GM23248 (cell line): ENCODE data around the gene TEX19. TPM values are rescaled to one million over a fixed set of nuclear protein-coding genes. Genes with fewer than 3 reads are reported as not detected.

Experiments used
- DNase-seq: peaks from one replicate; pipeline ENCODE4 v3.0.0-alpha.2; 2015
- H2AFZ ChIP-seq: fragments of 200-600 bp; sonication (generic); 2 replicates; pipeline ENCODE4 v1.6.1; 2016; ENCODE audit warnings: antibody characterized with exemption
- H3F3A ChIP-seq: fragments of 200-600 bp; sonication (generic); 2 replicates; pipeline ENCODE4 v1.6.1; 2016; ENCODE audit warnings: mild to moderate bottlenecking, antibody characterized with exemption, mixed run types; ENCODE audit not compliant: insufficient read depth
- H3K27ac ChIP-seq: fragments of 200-600 bp; sonication (generic); 2 replicates; pipeline ENCODE4 v1.5.1; 2016; ENCODE audit warnings: mild to moderate bottlenecking
- H3K27me3 ChIP-seq: fragments of 200-600 bp; sonication (generic); replicated peaks from 2 replicates; pipeline ENCODE4 v1.6.1; 2016; ENCODE audit warnings: mild to moderate bottlenecking; ENCODE audit not compliant: insufficient read depth
- H3K36me3 ChIP-seq: fragments of 200-600 bp; sonication (generic); 2 replicates; pipeline ENCODE4 v1.6.1; 2016; ENCODE audit warnings: low read depth, mild to moderate bottlenecking
- H3K4me1 ChIP-seq: fragments of 200-600 bp; sonication (generic); 2 replicates; pipeline ENCODE4 v1.6.1; 2016; ENCODE audit warnings: mild to moderate bottlenecking; ENCODE audit not compliant: insufficient read depth
- H3K4me2 ChIP-seq: fragments of 200-600 bp; sonication (generic); one replicate; pipeline ENCODE4 v1.6.1; 2016; ENCODE audit warnings: mild to moderate bottlenecking; ENCODE audit not compliant: unreplicated experiment
- H3K4me3 ChIP-seq: fragments of 200-600 bp; sonication (generic); 2 replicates; pipeline ENCODE4 v1.5.1; 2016; ENCODE audit warnings: mild to moderate bottlenecking
- H3K79me2 ChIP-seq: fragments of 200-600 bp; sonication (generic); 2 replicates; pipeline ENCODE4 v1.6.1; 2016; ENCODE audit warnings: mild to moderate bottlenecking; ENCODE audit not compliant: insufficient read depth
- H3K9ac ChIP-seq: fragments of 200-600 bp; sonication (generic); 2 replicates; pipeline ENCODE4 v1.6.1; 2016; ENCODE audit warnings: mild to moderate bottlenecking
- H3K9me2 ChIP-seq: fragments of 200-600 bp; sonication (generic); 2 replicates; pipeline ENCODE4 v1.6.1; 2016; ENCODE audit warnings: mixed run types, mild to moderate bottlenecking, moderate library complexity; ENCODE audit not compliant: insufficient read depth
- H3K9me3 ChIP-seq: fragments of 200-600 bp; sonication (generic); one replicate; pipeline ENCODE4 v1.6.1; 2017; ENCODE audit warnings: low read depth
- H4K20me1 ChIP-seq: fragments of 200-600 bp; sonication (generic); 2 replicates; pipeline ENCODE4 v1.6.0; 2016; ENCODE audit not compliant: insufficient read depth
- EZH2 ChIP-seq: fragments of 200-600 bp; sonication (generic); IDR thresholded peaks from 2 replicates; pipeline ENCODE4 v1.6.1; 2018; ENCODE audit warnings: antibody characterized with exemption, mild to moderate bottlenecking; ENCODE audit not compliant: insufficient read depth, poor library complexity, severe bottlenecking
- EZH2phosphoT487 ChIP-seq: fragments of 200-600 bp; sonication (generic); IDR thresholded peaks from 2 replicates; pipeline ENCODE4 v1.6.1; 2018; ENCODE audit warnings: antibody characterized with exemption, moderate library complexity, mild to moderate bottlenecking, low read depth; ENCODE audit not compliant: insufficient read depth
- WGBS, 2 experiments: methylation state at CpG; one replicate each; pipeline ENCODE4 v1.1.6; 2015 to 2017; ENCODE audit warnings: low lambda C conversion rate in 2 of 2, low coverage in 1 of 2; ENCODE audit errors: missing lambda C conversion rate in 2 of 2; 5-methylcytosine and 5-hydroxymethylcytosine counted together
- in situ Hi-C: fragments of 300-500 bp; cut with MboI; formaldehyde crosslinking; loops from 2 replicates; pipeline ENCODE4 v1.15.0; 2020
- polyA plus RNA-seq: library from polyadenylated mRNA; unstranded; fragments of >200 nt; fragmentation: Nextera tagmentation; extraction: Ambion mirVana; gene quantifications from 2 replicates; pipeline ENCODE4 v1.2.1, GENCODE V29; 2016
- total RNA-seq: library from RNA; depleted of rRNA; stranded (reverse); fragments of >200 nt; shearing (Covaris generic); gene quantifications from 2 replicates; pipeline ENCODE4 v1.2.3, GENCODE V29; 2014; rRNA removed

TEX19 gene, protein sequence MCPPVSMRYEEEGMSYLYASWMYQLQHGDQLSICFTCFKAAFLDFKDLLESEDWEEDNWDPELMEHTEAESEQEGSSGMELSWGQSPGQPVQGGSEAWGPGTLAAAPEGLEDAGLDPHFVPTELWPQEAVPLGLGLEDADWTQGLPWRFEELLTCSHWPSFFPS
- total RNA-seq, result not detected in 2 replicates
- not detected in 2 replicates for polyA plus RNA-seq

DNA sequence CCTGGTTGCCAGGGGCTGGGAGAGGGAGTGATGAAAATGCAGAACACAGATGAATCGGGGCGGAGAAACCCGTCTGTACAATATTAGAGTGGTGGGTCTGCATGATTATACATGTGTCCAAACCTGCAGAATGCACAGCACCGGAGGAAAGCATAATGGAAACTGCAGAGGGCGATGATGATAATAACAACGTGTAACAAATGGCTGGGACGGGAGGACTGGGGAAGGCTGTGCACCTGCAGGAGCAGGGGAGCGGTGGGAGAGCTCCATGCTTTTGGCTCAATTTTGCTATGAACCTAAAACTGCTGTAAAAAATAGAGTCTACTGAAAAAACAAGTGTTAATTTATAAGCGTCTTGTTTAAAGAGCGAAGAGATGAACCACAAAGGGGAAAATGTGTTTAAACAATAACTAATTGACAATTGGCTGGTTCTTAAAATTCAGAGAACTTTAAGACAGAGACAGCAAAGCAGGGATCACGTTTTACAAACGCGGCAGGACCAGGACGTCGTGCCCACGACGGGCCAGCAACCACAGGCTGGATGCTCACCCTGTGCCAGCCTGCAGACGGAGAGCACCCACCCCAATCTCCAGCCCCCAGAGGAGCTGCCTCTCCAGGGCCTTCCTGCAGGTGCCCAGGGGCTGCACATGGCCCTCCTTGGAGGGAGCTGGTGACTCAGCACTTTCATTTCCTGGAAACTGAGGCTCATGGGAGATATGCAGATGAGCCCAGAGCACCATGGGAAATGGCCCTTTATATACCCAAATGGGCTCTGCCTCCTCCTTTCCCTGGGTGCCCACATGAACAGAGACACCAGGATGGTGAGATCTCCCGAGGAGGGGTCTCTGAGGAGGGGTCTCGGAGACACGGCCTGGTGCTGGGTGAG lies at the start of gene TEX19:
TEX19 (plus strand) TSS at position 783 of the 886 bp plus-strand sequence. CDS start 2,904 bp downstream, outside the sequence.
- WGBS, 2 experiments, result 53 to 60% methylated on average over 21 of the region's 21 CpGs
- H3K4me3 ChIP-seq, result no peak within 1 kb of the TSS
- no peak within 1 kb of the TSS for H3K9ac ChIP-seq
- no peak within 1 kb of the TSS for H3K4me2 ChIP-seq
- DNase-seq, result no peak
- no peaks in the 10 kb centered on the region for H3K4me1 ChIP-seq
- TF ChIP-seq EZH2phosphoT487, result no peak
- no peak for TF ChIP-seq EZH2
- H4K20me1 ChIP-seq, result no peaks in the 10 kb centered on the region
- no peaks in the 10 kb centered on the region for H3K9me3 ChIP-seq
- in situ Hi-C loops, result loop anchor here (10.0 kb wide), 1 partner anchor 56 kb away; the partner anchor contains the start of genes HEXD and OGFOD3
- H3K27me3 ChIP-seq, result no peaks in the 10 kb centered on the region; the same call in 1 of the 2 replicates
- no peak within 1 kb of the TSS for H3K27ac ChIP-seq
- no peak within 1 kb of the TSS for H2AFZ ChIP-seq
- no peaks in the 10 kb centered on the region for H3F3A ChIP-seq
- H3K9me2 ChIP-seq, result no peaks in the 10 kb centered on the region
- no peaks in the 10 kb centered on the region for H3K36me3 ChIP-seq
- H3K79me2 ChIP-seq, result no peaks in the 10 kb centered on the region

DNA sequence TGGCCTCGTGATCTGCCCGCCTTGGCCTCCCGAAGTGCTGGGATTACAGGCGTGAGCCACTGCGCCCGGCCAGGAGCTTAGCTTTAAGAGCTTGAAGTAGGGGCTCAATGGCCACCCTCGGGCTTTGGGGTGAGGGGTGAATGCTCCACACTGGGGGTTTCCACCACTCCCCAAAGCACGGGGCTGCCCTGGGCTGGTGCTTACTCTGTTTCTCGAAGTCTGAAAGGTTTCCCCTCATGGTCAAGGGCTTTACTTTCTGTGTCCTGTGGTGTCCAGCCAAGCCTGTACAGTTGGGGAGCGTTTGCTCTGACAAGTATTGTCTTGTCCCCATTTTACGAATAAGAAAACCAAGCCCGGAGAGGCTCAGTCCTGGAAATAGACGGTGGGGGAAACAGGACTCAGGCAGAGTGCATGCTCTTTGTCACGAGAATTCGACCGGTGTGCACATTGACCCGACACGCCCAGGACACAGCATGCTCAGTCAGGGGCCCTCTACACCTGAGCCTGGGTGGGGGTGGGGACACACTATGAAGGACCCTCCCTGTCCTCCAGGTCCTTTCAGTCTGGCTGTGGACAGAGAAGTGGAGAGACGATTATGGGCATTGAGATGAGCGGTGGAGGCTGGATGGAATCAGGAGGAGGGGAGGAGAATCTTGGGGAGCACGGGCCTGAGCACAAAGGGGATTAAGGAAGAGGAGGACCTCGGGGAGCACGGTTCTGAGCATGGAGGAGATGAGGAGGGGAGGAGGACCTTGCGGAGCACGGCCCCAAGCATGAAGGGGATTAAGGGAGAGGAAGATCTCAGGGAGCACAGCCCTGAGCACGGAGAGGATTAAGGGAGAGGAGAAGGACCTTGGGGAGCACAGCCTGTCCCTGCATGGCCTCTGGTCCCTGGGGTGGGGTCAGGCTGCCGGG lies 49.1 kb upstream of the TEX19 start:
- Histone ChIP-seq H3K79me2 (no peaks in the 10 kb centered on the region), H3K9me3 (no peaks in the 10 kb centered on the region), H3K4me2 (no peak overlapping the region), H3K9me2 (no peaks in the 10 kb centered on the region), H2AFZ (no peak overlapping the region), H3K4me1 (no peaks in the 10 kb centered on the region; the same call in 1 of the 2 replicates), H3F3A (peaks cover 4% of the 10 kb centered on the region; the same call in 1 of the 2 replicates), H3K9ac (no peak overlapping the region), H3K36me3 (no peaks in the 10 kb centered on the region), H4K20me1 (no peaks in the 10 kb centered on the region), H3K4me3 (no peak overlapping the region), H3K27ac (no peak overlapping the region), H3K27me3 (peaks cover 4% of the 10 kb centered on the region; the same call in 1 of the 2 replicates)
- no peak for TF ChIP-seq EZH2
- no peak for TF ChIP-seq EZH2phosphoT487
- DNase-seq, result no peak
- in situ Hi-C loops, result no loop called here
- WGBS, 2 experiments, result 71 to 75% methylated on average over 27 of the region's 27 CpGs

DNA sequence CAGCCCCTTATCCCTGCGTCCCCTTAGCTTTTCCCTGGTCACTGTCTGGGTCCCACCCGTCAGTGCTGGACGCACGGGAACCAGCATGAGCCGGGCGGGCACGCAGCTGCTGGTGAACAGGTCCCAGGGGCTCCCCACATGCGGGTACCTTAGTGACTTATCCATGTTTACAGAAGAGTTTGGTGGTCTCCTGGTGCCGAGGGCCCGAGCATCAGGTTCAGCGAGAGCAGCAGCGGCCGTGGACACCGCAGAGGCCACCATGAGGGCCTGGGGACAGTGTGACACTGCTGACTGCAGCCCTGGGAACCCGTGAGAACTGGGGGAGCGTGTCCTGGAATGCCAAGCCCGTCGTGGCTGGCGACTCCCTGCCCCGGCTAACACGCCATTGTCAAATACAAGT lies 48.2 kb upstream of the TEX19 start:
- no peaks in the 10 kb centered on the region for H3K36me3 ChIP-seq
- TF ChIP-seq EZH2phosphoT487 (no peak), EZH2 (no peak)
- H4K20me1 ChIP-seq, result no peaks in the 10 kb centered on the region
- H3K4me3 ChIP-seq, result no peak overlapping the region
- H3K9ac ChIP-seq, result no peak overlapping the region
- no peak for DNase-seq
- H3K9me2 ChIP-seq, result no peaks in the 10 kb centered on the region
- H3K4me2 ChIP-seq, result no peak overlapping the region
- no peaks in the 10 kb centered on the region for H3K9me3 ChIP-seq
- WGBS, 2 experiments, result 71 to 75% methylated on average over 21 of the region's 21 CpGs
- no peak overlapping the region for H2AFZ ChIP-seq
- peaks cover 10% of the 10 kb centered on the region for H3K27me3 ChIP-seq
- H3K79me2 ChIP-seq, result no peaks in the 10 kb centered on the region
- no peaks in the 10 kb centered on the region; the same call in 1 of the 2 replicates for H3K4me1 ChIP-seq
- in situ Hi-C loops, result no loop called here
- H3F3A ChIP-seq, result peaks cover 4% of the 10 kb centered on the region; the same call in 1 of the 2 replicates
- no peak overlapping the region for H3K27ac ChIP-seq

DNA sequence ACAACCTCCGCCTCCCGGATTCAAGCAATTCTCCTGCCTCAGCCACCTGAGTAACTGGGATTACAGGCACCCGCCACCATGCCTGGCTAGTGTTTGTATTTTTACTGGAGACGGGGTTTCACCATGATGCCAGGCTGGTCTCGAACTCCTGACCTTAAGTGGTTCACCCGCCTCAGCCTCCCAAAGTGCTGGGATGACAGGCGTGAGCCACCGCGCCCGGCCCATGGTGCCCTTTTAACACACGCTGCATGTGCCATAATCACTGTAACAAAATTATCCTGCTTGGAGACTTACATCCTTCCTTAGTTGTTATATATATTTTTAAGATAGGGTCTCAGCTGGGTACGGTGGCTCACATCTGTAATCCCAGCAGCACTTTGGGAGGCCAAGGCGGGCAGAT lies 47.1 kb upstream of the TEX19 start:
- in situ Hi-C loops, result no loop called here
- 72 to 76% methylated on average over 13 of the region's 13 CpGs for WGBS, 2 experiments

More for the DNA sequence above, 47.1 kb upstream of the TEX19 start:
- Histone ChIP-seq H3K79me2 (no peaks in the 10 kb centered on the region), H3F3A (peaks cover 4% of the 10 kb centered on the region; the same call in 1 of the 2 replicates), H3K4me1 (no peaks in the 10 kb centered on the region; the same call in 1 of the 2 replicates), H3K27me3 (peaks cover 20% of the 10 kb centered on the region), H4K20me1 (no peaks in the 10 kb centered on the region), H3K9me2 (no peaks in the 10 kb centered on the region), H3K4me3 (no peak overlapping the region), H3K9ac (no peak overlapping the region), H3K9me3 (no peaks in the 10 kb centered on the region), H3K36me3 (no peaks in the 10 kb centered on the region), H3K4me2 (no peak overlapping the region), H2AFZ (no peak overlapping the region), H3K27ac (no peak overlapping the region)
- no peak for DNase-seq
- TF ChIP-seq EZH2phosphoT487 (no peak), EZH2 (no peak)
